Endothelial cell of umbilical vein (primary cell): ENCODE measurements around the gene HEATR5B. TPM values are rescaled to one million over a fixed set of nuclear protein-coding genes. Genes with fewer than 3 reads are reported as not detected.
"Not testable (repeated sequence)": the region's sequence is repeated elsewhere in the genome, so short reads cannot be mapped to it uniquely, and the experiment has no call there.

Experiments used
- BruUV-seq: library from RNA; stranded (reverse); fragments of 400-500 nt; replicated peaks from 2 replicates; lab custom pipeline; 2021; lab: Mats Ljungman, UMichigan
- CTCF ChIA-PET: fragments of 300-600, 350-600 bp; sonication (Branson Sonifier 250); formaldehyde crosslinking; loops from one replicate; lab custom pipeline; 2021; ENCODE audit warnings: antibody characterized with exemption, inconsistent platforms; lab: Charles Lee
- POLR2A ChIA-PET: fragments of 300-600, 350-600 bp; sonication (Branson Sonifier 250); formaldehyde crosslinking; loops from one replicate; lab custom pipeline; 2021; ENCODE audit warnings: antibody characterized with exemption, inconsistent platforms; lab: Charles Lee
- DNase-seq: peaks from one replicate; pipeline ENCODE4 v3.0.0-alpha.2; 2011; ENCODE audit warnings: low read depth, low spot score
- FAIRE-seq: peaks from 2 replicates; lab custom pipeline; 2011; peaks lifted over from hg19 to GRCh38; lab: Jason Lieb, UNC
- H2AFZ ChIP-seq: 2 replicates; pipeline ENCODE4 v1.6.0; 2012; ENCODE audit warnings: low read depth, low read length, control low read depth, inconsistent platforms
- H3K27ac ChIP-seq: 2 replicates; pipeline ENCODE4 v1.5.1; 2011; ENCODE audit warnings: low read depth, mild to moderate bottlenecking, control low read depth, low read length, moderate library complexity; ENCODE audit not compliant: insufficient read depth
- H3K27me3 ChIP-seq, 2 experiments: 2 replicates each; pipeline versions ENCODE4 v1.6.0 to v1.6.1; 2011; ENCODE audit warnings: low read length in 2 of 2, mixed read lengths in 1 of 2; ENCODE audit not compliant: control insufficient read depth in 2 of 2, insufficient read depth in 2 of 2
- H3K36me3 ChIP-seq, 2 experiments: 2 replicates in 1 of 2; 3 replicates in 1 of 2; pipeline ENCODE4 v1.5.1; 2011; ENCODE audit warnings: low read length in 2 of 2, mild to moderate bottlenecking in 1 of 2, moderate library complexity in 1 of 2; ENCODE audit not compliant: control insufficient read depth in 2 of 2, insufficient read depth in 2 of 2; ENCODE audit errors: extremely low read depth in 1 of 2
- H3K4me1 ChIP-seq: 3 replicates; pipeline ENCODE4 v1.5.1; 2011; ENCODE audit warnings: mild to moderate bottlenecking, low read length; ENCODE audit not compliant: control insufficient read depth, insufficient read depth; ENCODE audit errors: extremely low read depth
- H3K4me2 ChIP-seq: 2 replicates; pipeline ENCODE4 v1.6.1; 2011; ENCODE audit warnings: low read length, control low read depth, mixed read lengths; ENCODE audit not compliant: insufficient read depth
- H3K4me3 ChIP-seq, 3 experiments: fragments of 200-600 bp in 1 of 3; sonication (generic), shearing (Covaris generic) in 1 of 3; replicated peaks in 1 of 3; 2 replicates each; pipeline ENCODE4 v1.5.1; 2011 to 2016; ENCODE audit warnings: control low read depth in 3 of 3, low read length in 3 of 3, mild to moderate bottlenecking in 2 of 3, inconsistent platforms in 1 of 3, low read depth in 1 of 3, moderate library complexity in 1 of 3; ENCODE audit not compliant: insufficient read depth in 1 of 3
- H3K79me2 ChIP-seq: 2 replicates; pipeline ENCODE4 v1.6.0; 2012; ENCODE audit warnings: low read length, inconsistent platforms; ENCODE audit not compliant: control insufficient read depth, insufficient read depth
- H3K9ac ChIP-seq: replicated peaks from 2 replicates; pipeline ENCODE3; 2011; ENCODE audit warnings: low read length, control low read depth; ENCODE audit not compliant: insufficient read depth; ENCODE audit errors: extremely low read depth
- H3K9me1 ChIP-seq: replicated peaks from 3 replicates; pipeline ENCODE4 v1.6.0; 2011; ENCODE audit warnings: mild to moderate bottlenecking, low read length; ENCODE audit not compliant: control insufficient read depth, insufficient read depth; ENCODE audit errors: extremely low read depth
- H3K9me3 ChIP-seq: replicated peaks from 2 replicates; pipeline ENCODE4 v1.5.1; 2012; ENCODE audit warnings: low read length, inconsistent platforms; ENCODE audit not compliant: control insufficient read depth, insufficient read depth
- H4K20me1 ChIP-seq: replicated peaks from 2 replicates; pipeline ENCODE3; 2011; ENCODE audit warnings: mild to moderate bottlenecking, low read length; ENCODE audit not compliant: control insufficient read depth, insufficient read depth; ENCODE audit errors: extremely low read depth
- CTCF ChIP-seq, 2 donors: IDR thresholded peaks; 1 replicate in 1 of 2; 2 replicates in 1 of 2; pipeline ENCODE4 v1.5.1; 2011; ENCODE audit warnings: low read length in 2 of 2, mild to moderate bottlenecking in 2 of 2, moderate library complexity in 2 of 2, control low read depth in 1 of 2, inconsistent platforms in 1 of 2, low read depth in 1 of 2; ENCODE audit not compliant: insufficient read depth in 1 of 2; ENCODE audit errors: extremely low read depth in 1 of 2
- EZH2 ChIP-seq: IDR thresholded peaks from 2 replicates; pipeline ENCODE4 v1.6.1; 2012; ENCODE audit warnings: borderline replicate concordance, low read depth, mild to moderate bottlenecking, moderate library complexity, low read length, inconsistent platforms; ENCODE audit not compliant: severe bottlenecking
- FOS ChIP-seq: IDR thresholded peaks from 2 replicates; pipeline ENCODE4 v1.6.1; 2011; ENCODE audit warnings: mild to moderate bottlenecking, low read length, moderate library complexity, borderline replicate concordance; ENCODE audit not compliant: insufficient read depth
- GATA2 ChIP-seq: IDR thresholded peaks from 2 replicates; pipeline ENCODE4 v1.7.0; 2011; ENCODE audit warnings: low read depth, mild to moderate bottlenecking, moderate library complexity, mixed read lengths, low read length; ENCODE audit not compliant: insufficient read length, insufficient read depth
- JUN ChIP-seq: IDR thresholded peaks from 2 replicates; pipeline ENCODE4 v1.6.1; 2011; ENCODE audit warnings: borderline replicate concordance, low read depth; ENCODE audit not compliant: insufficient read length, insufficient read depth
- MAX ChIP-seq: IDR thresholded peaks from 2 replicates; pipeline ENCODE4 v1.6.1; 2011; ENCODE audit not compliant: insufficient read depth, insufficient read length
- MYC ChIP-seq: IDR thresholded peaks from one replicate; pipeline ENCODE4 v1.6.1; 2011; ENCODE audit warnings: mild to moderate bottlenecking, low read depth, low read length
- POLR2A ChIP-seq: IDR thresholded peaks from 2 replicates; pipeline ENCODE4 v1.6.1; 2012; ENCODE audit warnings: low read depth, mild to moderate bottlenecking, control low read depth, low read length
- POLR2AphosphoS5 ChIP-seq: IDR thresholded peaks from 2 replicates; pipeline ENCODE4 v1.6.1; 2012; ENCODE audit warnings: low read depth, mild to moderate bottlenecking, control low read depth, low read length, moderate library complexity; ENCODE audit not compliant: insufficient read depth
- dilution Hi-C: fragments of 300-500 bp; cut with MboI; formaldehyde crosslinking; loops from one replicate; pipeline ENCODE4 v1.15.0; 2019; ENCODE audit warnings: low sequenced_read_pairs; ENCODE audit not compliant: extremely low pct_ligation_motif_present
- intact Hi-C: fragments of 100-400 bp; cut with micrococcal nuclease; formaldehyde crosslinking; loops from one replicate; pipeline ENCODE4 v1.10.0; 2022
- polyA plus RNA-seq, 4 experiments: library from polyadenylated mRNA; depleted of rRNA in 3 of 4; stranded (reverse) in 3 of 4; unstranded in 1 of 4; fragments of >200 nt; gene quantifications; 2 replicates each; pipeline versions ENCODE4 v1.2.1 to v1.2.3, GENCODE V29; 2011 to 2012; ENCODE audit warnings: missing spikeins in 1 of 4
- total RNA-seq: library from RNA; stranded (reverse); gene quantifications from 2 replicates; pipeline ENCODE4 v1.2.3, GENCODE V29; 2021

Gene HEATR5B
- total and polyA plus RNA-seq, 2 donors (not counting 3 experiments of a cell fraction or from before 2014, with no cell fraction given) = 16.1 to 22.5 TPM

GRCh38 chr2:36949845-36950244 lies 134.3 kb downstream of the HEATR5B start:
- Histone ChIP-seq H3K79me2 (peaks cover 49% of the 10 kb centered on the region), H3K27ac (no peak overlapping the region), H3K27me3 (no peaks in the 10 kb centered on the region), H3K4me2 (no peak overlapping the region), H3K4me1 (peaks cover 24% of the 10 kb centered on the region), H3K4me3 (no peak overlapping the region), H3K9ac (no peak overlapping the region), H4K20me1 (no peaks in the 10 kb centered on the region), H3K36me3 (no peaks in the 10 kb centered on the region), H2AFZ (no peak overlapping the region), H3K9me1 (no peaks in the 10 kb centered on the region), H3K9me3 (no peaks in the 10 kb centered on the region)
- BruUV-seq = no TSS peak
- ChIA-PET CTCF (interaction anchor here (1.2 kb wide), 2 partner anchors 17 to 20 kb away, joined by 3 to 4 read pairs; partner anchors contain the start of gene STRN), POLR2A (no interaction called here)
- no peak for FAIRE-seq
- dilution Hi-C loops = no loop called here
- intact Hi-C loops = no loop called here
- TF ChIP-seq POLR2A (no peak), MAX (no peak), MYC (no peak), POLR2AphosphoS5 (no peak), FOS (no peak), CTCF (IDR thresholded peaks at IDR 0.05; ENCODE audit: extremely low read depth in 1 of 2, insufficient read depth in 1 of 2, low read depth in 1 of 2, low read length in 2 of 2) (no peak), JUN (no peak), EZH2 (no peak), GATA2 (no peak)
- no peak for DNase-seq

GRCh38 chr2:36945240-36945639 lies 138.9 kb downstream of the HEATR5B start:
- H3K27ac ChIP-seq, H2AFZ ChIP-seq, H3K27me3 ChIP-seq, H3K9ac ChIP-seq, H3K9me1 ChIP-seq, H4K20me1 ChIP-seq, H3K4me2 ChIP-seq, DNase-seq, intact Hi-C loops, dilution Hi-C loops, POLR2A ChIA-PET, H3K9me3 ChIP-seq, H3K36me3 ChIP-seq, FAIRE-seq, H3K4me1 ChIP-seq, BruUV-seq, H3K4me3 ChIP-seq: not testable (repeated sequence)
- H3K79me2 ChIP-seq = peaks cover 31% of the 10 kb centered on the region
- CTCF ChIA-PET = interaction anchor here (2.0 kb wide), 1 partner anchor 9 kb away, joined by 4 read pairs; no protein-coding TSS in a partner anchor
